ENCODE results near the gene PSMC3IP.
A peak's percentile ranks its signal among the peaks of the same experiment; 100 is the strongest.
"Not testable (repeated sequence)": the region's sequence is repeated elsewhere in the genome, so short reads cannot be mapped to it uniquely, and the experiment has no call there.

The PSMC3IP gene

GRCh38 chr17:42548993-42549755, 28.4 kb downstream of the PSMC3IP start:
- no peak for TF ChIP-seq CTCF (IDR thresholded peaks at IDR 0.05; ENCODE audit: insufficient read depth, low read length, missing control alignments)
- no peak overlapping the region for H3K4me3 ChIP-seq (ENCODE audit: low read depth, low read length)
- ChIA-PET POLR2A (interaction anchor here (0.6 to 1.7 kb wide), 2 partner anchors 13 to 215 kb away, joined by 3 to 10 read pairs; partner anchors contain the start of gene NAGLU), CTCF (interaction anchor here (1.0 to 2.3 kb wide), 2 partner anchors 13 to 227 kb away, joined by 4 to 9 read pairs; partner anchors contain the start of gene NAGLU)
- no peak for DNase-seq (ENCODE audit: low read depth, low spot score)

- peak; percentile 52 for TF ChIP-seq CTCF (IDR thresholded peaks at IDR 0.05; ENCODE audit: insufficient read depth, low read length, missing control alignments)
- POLR2A ChIA-PET, result interaction anchor here (1.1 to 1.7 kb wide), 2 partner anchors 11 to 12 kb away, joined by 3 to 10 read pairs; partner anchors contain the start of gene NAGLU
- CTCF ChIA-PET, result interaction anchor here (1.0 to 2.3 kb wide), 2 partner anchors 12 to 226 kb away, joined by 4 to 9 read pairs; partner anchors contain the start of gene NAGLU
- H3K4me3 ChIP-seq (ENCODE audit: low read depth, low read length), result peak overlapping the region; percentile 43
- no peak for DNase-seq (ENCODE audit: low read depth, low spot score)
These were observed 29.3 kb downstream of the PSMC3IP start for GRCh38 chr17:42548070-42548837.

GRCh38 chr17:42547698-42548069, 29.8 kb downstream of the PSMC3IP start:
- CTCF ChIA-PET, result interaction anchor here (2.3 kb wide), 1 partner anchor 12 kb away, joined by 9 read pairs; the partner anchor contains the start of gene NAGLU
- POLR2A ChIA-PET, result interaction anchor here (1.1 to 1.7 kb wide), 2 partner anchors 12 kb away, joined by 3 to 10 read pairs; partner anchors contain the start of gene NAGLU
- no peak for TF ChIP-seq CTCF (IDR thresholded peaks at IDR 0.05; ENCODE audit: insufficient read depth, low read length, missing control alignments)
- no peak for DNase-seq (ENCODE audit: low read depth, low spot score)
- H3K4me3 ChIP-seq (ENCODE audit: low read depth, low read length), result no peak overlapping the region

GRCh38 chr17:42547001-42547461, 30.5 kb downstream of the PSMC3IP start:
- no peak for DNase-seq (ENCODE audit: low read depth, low spot score)
- no peak for TF ChIP-seq CTCF (IDR thresholded peaks at IDR 0.05; ENCODE audit: insufficient read depth, low read length, missing control alignments)
- ChIA-PET CTCF (interaction anchor here (2.3 kb wide), 1 partner anchor 11 kb away, joined by 9 read pairs; the partner anchor contains the start of gene NAGLU), POLR2A (interaction anchor here (1.1 to 1.7 kb wide), 2 partner anchors 11 to 12 kb away, joined by 3 to 10 read pairs; partner anchors contain the start of gene NAGLU)
- no peak overlapping the region for H3K4me3 ChIP-seq (ENCODE audit: low read depth, low read length)

- POLR2A ChIA-PET; H3K4me3 ChIP-seq (ENCODE audit: low read depth, low read length); DNase-seq (ENCODE audit: low read depth, low spot score): not testable (repeated sequence)
- CTCF ChIA-PET, result interaction anchor here (1.6 kb wide), 1 partner anchor 12 kb away, joined by 3 read pairs; no protein-coding TSS in a partner anchor
These were observed 31.6 kb downstream of the PSMC3IP start for GRCh38 chr17:42545755-42546505.

GRCh38 chr17:42544874-42545283, 32.6 kb downstream of the PSMC3IP start:
- no peak overlapping the region for H3K4me3 ChIP-seq (ENCODE audit: low read depth, low read length)
- TF ChIP-seq CTCF (IDR thresholded peaks at IDR 0.05; ENCODE audit: insufficient read depth, low read length, missing control alignments), result no peak
- ChIA-PET CTCF (interaction anchor here (1.6 kb wide), 1 partner anchor 11 kb away, joined by 3 read pairs; no protein-coding TSS in a partner anchor), POLR2A (no interaction called here)
- DNase-seq (ENCODE audit: low read depth, low spot score), result no peak
